ENCODE data around the gene NOD1.
"Not testable (repeated sequence)": the region's sequence is repeated elsewhere in the genome, so short reads cannot be mapped to it uniquely, and the experiment has no call there.

NOD1 gene

DNA sequence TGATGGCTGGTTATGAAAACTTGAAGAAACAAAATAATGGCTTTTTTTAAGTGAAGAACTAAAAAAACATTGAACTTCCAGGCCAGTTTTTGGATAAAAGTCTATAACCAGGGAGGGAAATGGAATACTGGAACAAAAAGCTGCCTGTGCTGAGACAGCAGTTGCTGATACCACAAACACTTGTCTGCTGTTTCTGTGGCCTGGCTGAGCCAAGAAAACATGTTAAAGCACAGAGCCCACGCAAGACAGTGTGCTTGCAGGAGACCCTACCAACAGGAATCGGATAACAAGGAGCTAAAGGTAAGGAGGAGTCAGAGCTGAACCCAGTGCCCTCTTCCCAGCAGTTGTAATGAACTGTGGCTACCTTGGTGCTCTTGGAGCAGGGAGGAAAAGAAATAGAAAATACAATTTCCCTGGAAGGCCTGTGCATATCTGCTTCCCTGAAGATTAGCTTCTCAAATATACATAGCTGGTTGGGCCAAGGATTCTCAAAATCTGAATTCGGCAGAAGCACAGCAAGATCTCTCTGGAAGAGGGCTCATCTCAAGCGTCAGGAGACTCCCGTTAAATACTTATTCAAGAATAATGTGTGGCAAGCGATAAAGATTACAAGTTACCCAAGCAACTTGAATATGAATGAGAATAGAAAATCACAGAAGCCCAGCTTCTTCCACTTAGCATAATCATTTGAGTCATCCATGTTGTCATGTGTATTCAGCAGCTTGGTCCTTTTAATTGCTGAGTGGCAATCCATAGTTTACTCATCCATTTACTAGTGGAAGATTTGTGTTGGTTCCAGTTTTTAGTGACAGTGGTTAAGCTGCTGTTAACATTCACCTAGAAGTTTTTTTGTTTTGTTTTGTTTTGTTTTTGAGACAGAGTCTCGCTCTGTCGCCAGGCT, 87.6 kb downstream of the NOD1 start:
- no peak overlapping the region for H3K4me3 ChIP-seq
- H3K27ac ChIP-seq = peak overlapping the region in 2 of 21 experiments; percentile 10 to 34

DNA sequence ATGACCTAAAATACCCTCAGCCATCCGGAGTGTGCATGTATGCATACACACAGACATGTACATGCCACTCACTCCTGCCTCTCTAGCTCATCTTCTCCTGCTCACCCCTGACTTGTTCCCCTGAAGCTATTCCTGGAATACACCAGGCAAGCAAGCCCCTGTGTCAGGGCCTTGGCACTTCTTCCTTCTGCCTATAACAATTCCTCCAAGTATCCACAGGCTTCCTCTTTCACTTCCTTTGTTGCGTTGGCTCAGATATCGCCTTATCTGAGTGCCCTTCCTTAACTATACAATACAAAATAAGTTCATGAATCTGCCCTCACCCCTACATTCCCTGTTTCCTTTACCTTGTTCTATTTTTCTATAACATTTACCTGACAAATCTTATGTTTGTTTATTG, 88.8 kb downstream of the NOD1 start:
- no peak overlapping the region for H3K4me3 ChIP-seq
- no peak overlapping the region for H3K27ac ChIP-seq

DNA sequence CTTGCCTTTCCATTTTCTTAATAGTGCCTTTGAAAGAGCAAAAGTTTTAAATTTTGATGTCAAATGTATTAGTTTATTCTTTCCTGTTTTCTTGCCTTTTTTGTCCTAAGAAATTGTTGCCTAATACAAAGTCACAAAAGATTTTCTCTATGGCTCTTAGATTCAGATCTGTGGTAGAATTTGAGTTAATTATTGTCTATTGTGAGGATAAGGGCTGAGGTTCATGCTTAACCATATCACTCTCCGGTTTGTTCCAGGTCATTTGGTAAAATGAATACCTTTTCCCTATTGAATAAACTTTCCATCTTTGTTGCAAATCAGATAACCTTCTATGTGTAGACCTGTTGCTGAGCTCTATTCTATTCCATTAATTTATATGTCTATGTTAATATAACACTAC, 96.0 kb downstream of the NOD1 start:
- Histone ChIP-seq H3K4me3 (no peak overlapping the region), H3K27ac (no peak overlapping the region)

DNA sequence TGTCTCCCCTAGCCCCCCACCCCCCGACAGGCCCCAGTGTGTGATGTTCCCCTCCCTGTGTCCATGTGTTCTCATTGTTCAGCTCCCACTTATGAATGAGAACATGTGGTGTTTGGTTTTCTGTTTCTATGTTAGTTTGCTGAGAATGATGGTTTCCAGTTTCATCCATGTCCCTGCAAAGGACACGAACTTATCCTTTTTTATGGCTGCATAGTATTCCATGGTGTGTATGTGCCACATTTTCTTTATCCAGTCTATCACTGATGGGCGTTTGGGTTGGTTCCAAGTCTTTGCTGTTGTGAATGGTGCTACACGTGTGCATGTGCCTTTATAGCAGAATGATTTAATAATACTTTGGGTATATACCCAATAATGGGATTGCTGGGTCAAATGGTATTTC, 97.8 kb downstream of the NOD1 start:
- not testable (repeated sequence) for H3K27ac ChIP-seq, H3K4me3 ChIP-seq

DNA sequence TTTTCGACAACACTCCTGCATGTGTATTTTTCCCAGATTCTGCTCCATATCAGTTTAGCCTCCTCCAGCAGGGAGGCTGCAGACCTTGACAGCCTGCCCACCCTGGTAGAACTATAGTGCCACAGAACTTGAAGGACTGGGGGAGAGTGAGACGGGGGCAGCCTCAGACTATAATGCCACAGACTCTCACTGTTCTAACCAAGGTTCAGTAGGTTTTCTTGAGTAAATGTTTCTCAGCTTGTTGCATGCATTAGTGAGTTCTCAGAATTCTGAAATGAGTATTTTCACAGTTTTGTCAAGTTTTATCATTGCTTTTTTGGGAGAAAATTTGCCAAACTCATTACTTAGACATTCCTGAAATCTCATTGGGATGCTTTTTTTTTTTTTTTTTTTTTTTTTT, 98.3 kb downstream of the NOD1 start:
- no peak overlapping the region for H3K4me3 ChIP-seq

DNA sequence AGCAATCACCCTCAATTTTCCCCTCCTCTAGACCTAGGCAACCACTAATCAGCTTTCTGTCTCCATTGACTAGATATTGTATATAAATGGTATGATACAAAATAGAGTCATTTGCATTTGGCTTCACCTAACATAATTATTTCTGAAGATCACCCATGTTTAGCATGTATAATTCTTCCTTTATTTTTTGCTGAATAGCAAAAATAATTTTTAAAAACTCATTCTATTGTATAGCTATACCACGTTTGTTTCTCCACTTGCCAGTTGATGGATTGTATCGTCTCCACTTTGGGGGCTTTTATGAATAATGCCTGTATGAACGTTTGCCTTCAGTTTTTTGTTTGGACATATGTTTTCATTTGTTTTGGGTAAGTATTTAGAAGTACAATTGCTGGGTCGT, 98.8 kb downstream of the NOD1 start:
- H3K27ac ChIP-seq = no peak overlapping the region
- no peak overlapping the region for H3K4me3 ChIP-seq

More for the DNA sequence above, 98.3 kb downstream of the NOD1 start:
- H3K27ac ChIP-seq = no peak overlapping the region

DNA sequence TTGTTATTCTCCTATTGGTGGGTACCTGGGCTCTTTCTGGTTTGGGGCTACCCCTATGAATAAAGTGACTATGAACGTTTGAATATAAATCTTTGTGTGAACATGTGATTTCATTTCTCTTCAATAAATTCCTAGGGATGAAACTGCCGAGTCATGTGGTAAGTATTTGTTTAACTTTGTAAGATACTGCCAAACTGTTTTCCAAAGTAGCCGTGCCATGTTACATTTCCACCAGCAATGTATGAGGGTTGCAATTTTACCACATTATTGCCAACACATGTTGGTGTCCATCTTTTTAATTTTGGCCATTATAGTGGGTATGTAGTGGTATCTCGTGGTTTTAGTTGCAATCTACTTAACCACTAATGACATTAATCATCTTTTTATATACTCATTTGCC, 99.5 kb downstream of the NOD1 start:
- no peak overlapping the region for H3K4me3 ChIP-seq
- H3K27ac ChIP-seq = no peak overlapping the region

DNA sequence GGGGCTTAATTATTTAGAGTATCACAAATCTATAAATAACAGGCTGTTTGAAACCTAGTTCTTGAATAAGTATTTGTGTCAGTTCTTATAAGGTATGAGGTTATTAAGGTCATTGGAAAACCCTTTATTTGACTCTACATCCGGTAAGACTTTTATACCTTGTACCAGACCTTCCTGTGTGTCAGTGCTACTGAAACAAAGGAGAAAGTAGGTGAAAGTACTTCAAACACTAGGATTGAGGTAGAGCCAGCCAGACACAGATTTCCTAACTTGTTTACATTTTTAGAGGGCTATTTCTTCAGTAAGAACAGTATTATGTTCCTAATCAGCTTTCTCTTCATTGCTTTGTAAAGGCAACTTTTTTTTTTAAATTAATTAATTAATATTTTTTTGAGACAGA, 100.3 kb downstream of the NOD1 start:
- Histone ChIP-seq H3K27ac (no peak overlapping the region), H3K4me3 (no peak overlapping the region)
